Heart right ventricle (tissue), 16 donors: ENCODE data around the gene IFT88. TPM values are rescaled to one million over a fixed set of nuclear protein-coding genes. Genes with fewer than 3 reads are reported as not detected.

Source experiments
- ATAC-seq, 8 donors: fragments of 200-7000 bp; cut with Tn5 transposase; one replicate each; pipeline ENCODE4 v1.9.1; 2020; ENCODE audit warnings: mild to moderate bottlenecking in 8 of 8, moderate library complexity in 8 of 8, moderate number of reproducible peaks in 1 of 8
- DNase-seq, 2 donors: peaks; one replicate each; pipeline ENCODE4 v3.0.0-alpha.2; 2020
- H3K27ac ChIP-seq, 10 donors: fragments of 200-600 bp; sonication (generic) in 2 of 10; one replicate each; pipeline versions ENCODE4 v1.5.0 to v1.8.0; 2020 to 2022; ENCODE audit warnings: mild to moderate bottlenecking in 3 of 10
- H3K27me3 ChIP-seq, 7 donors: fragments of 200-600 bp; one replicate each; pipeline ENCODE4 v1.8.0; 2021 to 2022; ENCODE audit warnings: mild to moderate bottlenecking in 2 of 7
- H3K36me3 ChIP-seq, 9 donors: fragments of 200-600 bp; sonication (generic) in 1 of 9; one replicate each; pipeline versions ENCODE4 v1.5.0 to v1.8.0; 2020 to 2022; ENCODE audit warnings: mild to moderate bottlenecking in 2 of 9
- H3K4me1 ChIP-seq, 9 donors: fragments of 200-600 bp; sonication (generic) in 1 of 9; one replicate each; pipeline versions ENCODE4 v1.5.0 to v1.8.0; 2020 to 2022; ENCODE audit warnings: mild to moderate bottlenecking in 4 of 9
- H3K4me3 ChIP-seq, 10 donors: fragments of 200-600 bp; sonication (generic) in 2 of 10; one replicate each; pipeline versions ENCODE4 v1.5.0 to v1.8.0; 2020 to 2022; ENCODE audit warnings: mild to moderate bottlenecking in 7 of 10, moderate library complexity in 2 of 10
- H3K9me3 ChIP-seq, 11 donors: fragments of 200-600 bp in 10 of 11; sonication (generic) in 2 of 11; one replicate each; pipeline versions ENCODE4 v1.5.0 to v1.8.0; 2013 to 2022; ENCODE audit warnings: mild to moderate bottlenecking in 2 of 11, control low read depth in 1 of 11, moderate library complexity in 1 of 11
- CTCF ChIP-seq, 9 donors: fragments of 200-600 bp; sonication (generic) in 2 of 9; IDR thresholded peaks; one replicate each; pipeline versions ENCODE4 v1.5.0 to v1.8.0; 2021 to 2022; ENCODE audit warnings: antibody characterized with exemption in 9 of 9, mild to moderate bottlenecking in 5 of 9, moderate library complexity in 1 of 9
- WGBS, 2 donors: extraction: QIAGEN DNeasy Blood & Tissue Kit; methylation state at CpG; one replicate each; pipeline ENCODE4 v1.1.7; 2013; ENCODE audit warnings: inconsistent platforms in 1 of 2; 5-methylcytosine and 5-hydroxymethylcytosine counted together
- intact Hi-C, 10 donors: fragments of 100-400 bp; cut with DNase I; formaldehyde crosslinking; loops; one replicate each; pipeline versions ENCODE4 v1.11.1 to v1.14.2; 2022
- polyA plus RNA-seq, 2 donors: library from polyadenylated mRNA; stranded (reverse); fragments of 200-250 nt; gene quantifications; one replicate each; pipeline ENCODE4 v1.2.3, GENCODE V29; 2013
- total RNA-seq, 10 donors: library from RNA; stranded (reverse); fragmentation: NEBNext Ultra II Directional in 3 of 10; extraction: Animal tissue kit (Norgen Biotek cat#: 25700) in 3 of 10; gene quantifications; one replicate each; pipeline versions ENCODE4 v1.2.1 to v1.2.4, GENCODE V29; 2021 to 2023
- donor health status: Arrhythmogenic right ventricular cardiomyopathy.
- donor health status: ischemic (EF 13 %, LVEDD 7.1; RV severe dilation, severe dysfunction).
- donor health status: healthy with polysubstance abuse.
- donor health status: DM: no; HTN: yes; CAD: no.
- donor health status: DM: no; HTN: no; CAD: no.
- donor health status: ischemic (EF 25% LVEDD 6.9; RV normal size, moderate dysfunction).
- donor health status: ischemic (EF 25% LVEDD 5.7; RV mildly dilated, moderate dysfunction).
- donor health status: healthy.
- donor health status: DM: yes; HTN: yes; CAD: no.
- donor health status: Ischemic cardiomyopathy.
- donor health status: ischemic (EF 35%, LVEDD 5.7; RV mildly dilated, moderate dysfunction).
- donor health status: nonischemic (EF 11% LVEDD 7.7; RV severe dilation, severe dysfunction).
- donor health status: DM: yes; HTN: yes; CAD: no.
- donor health status: PGD.
- donor health status: ischemic (EF 29% LVEDD 5.4; RV normal size, mild dysfunction).
- donor health status: nonischemic (EF 23%, LVEDD 6.1; RV moderate dilation, normal function).

The IFT88 gene
- total and polyA plus RNA-seq, 12 donors, result 5.9 to 13.6 (median 7.3) TPM

DNA sequence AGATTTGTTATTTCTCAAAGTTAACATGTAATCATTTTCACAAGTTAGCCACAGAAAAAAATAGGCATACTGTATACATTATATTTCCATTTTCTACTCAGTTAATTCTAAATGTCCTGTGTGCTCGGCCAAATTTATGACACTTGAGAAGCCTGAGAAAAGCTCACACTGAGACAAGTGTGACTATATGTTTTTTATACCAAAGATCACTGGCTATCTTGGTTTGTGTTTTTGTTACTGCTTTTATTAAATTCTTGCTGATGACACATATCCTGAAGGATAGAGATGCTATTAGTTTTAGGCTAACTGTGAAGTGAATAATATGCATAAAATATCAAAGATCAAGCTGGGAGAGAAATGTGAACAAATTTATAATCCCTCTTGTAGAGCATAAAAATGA is 87.2 kb downstream of the IFT88 start:
- WGBS, 2 donors, result 90 to 98% methylated on average over 1 of the region's 1 CpG
- intact Hi-C loops, result no loop called here
- no peaks in the 10 kb centered on the region for H3K9me3 ChIP-seq
- H3K4me1 ChIP-seq, result no peaks in the 10 kb centered on the region
- H3K27me3 ChIP-seq, result no peaks in the 10 kb centered on the region
- H3K4me3 ChIP-seq, result no peak overlapping the region
- TF ChIP-seq CTCF (IDR thresholded peaks at IDR 0.05), result no peak
- peaks cover 0 to 30% (median 6%) of the 10 kb centered on the region in 9 donors for H3K36me3 ChIP-seq
- no peak for ATAC-seq
- no peak for DNase-seq
- H3K27ac ChIP-seq, result no peak overlapping the region

DNA sequence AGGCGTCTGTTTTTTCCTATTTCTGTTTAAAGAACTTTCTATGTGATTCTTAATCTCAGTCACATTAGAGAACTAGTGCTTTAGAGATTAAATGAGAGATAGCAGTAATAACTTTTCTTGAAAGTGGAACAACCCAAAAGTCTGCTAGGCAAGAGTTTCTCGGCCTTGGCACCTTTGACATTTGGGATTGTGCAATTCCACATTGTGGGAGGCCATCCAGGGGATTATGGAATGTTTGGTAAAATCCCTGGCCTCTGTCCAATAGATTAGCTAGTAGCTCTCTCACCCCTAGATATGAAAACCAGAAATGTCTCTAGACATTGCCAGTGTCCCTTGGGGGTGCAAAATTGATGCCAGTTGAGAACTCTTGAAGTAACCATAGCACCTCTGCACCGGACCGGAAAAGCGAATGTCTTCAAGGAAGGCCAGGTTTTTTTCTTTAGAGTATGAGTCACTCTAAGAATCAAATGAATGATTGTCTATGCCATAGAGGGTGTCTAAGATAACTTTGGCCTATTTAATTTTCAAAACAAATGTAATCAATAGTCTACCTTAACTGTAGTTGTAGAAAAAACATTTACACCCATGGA is 91.6 kb downstream of the IFT88 start:
- TF ChIP-seq CTCF (IDR thresholded peaks at IDR 0.05), result no peak
- DNase-seq, result no peak
- peaks cover 0 to 52% (median 10%) of the 10 kb centered on the region in 9 donors for H3K36me3 ChIP-seq
- H3K4me3 ChIP-seq, result no peak overlapping the region
- H3K27ac ChIP-seq, result no peak overlapping the region
- no peak for ATAC-seq
- no peaks in the 10 kb centered on the region for H3K4me1 ChIP-seq
- H3K27me3 ChIP-seq, result no peaks in the 10 kb centered on the region
- intact Hi-C loops, result no loop called here
- no peaks in the 10 kb centered on the region for H3K9me3 ChIP-seq
- WGBS, 2 donors, result 82 to 88% methylated on average over 5 of the region's 5 CpGs

- H3K9me3 ChIP-seq, result no peaks in the 10 kb centered on the region
- no peak for DNase-seq
- no peak for ATAC-seq
- H3K27me3 ChIP-seq, result no peaks in the 10 kb centered on the region
- H3K27ac ChIP-seq, result no peak overlapping the region
- intact Hi-C loops, result no loop called here
- no peak overlapping the region for H3K4me3 ChIP-seq
- TF ChIP-seq CTCF (IDR thresholded peaks at IDR 0.05), result no peak
- H3K36me3 ChIP-seq, result peaks cover 0 to 51% (median 7%) of the 10 kb centered on the region in 9 donors
- H3K4me1 ChIP-seq, result no peaks in the 10 kb centered on the region
Observed at GRCh38 chr13:20664351-20664750, 97.4 kb downstream of the IFT88 start.

DNA sequence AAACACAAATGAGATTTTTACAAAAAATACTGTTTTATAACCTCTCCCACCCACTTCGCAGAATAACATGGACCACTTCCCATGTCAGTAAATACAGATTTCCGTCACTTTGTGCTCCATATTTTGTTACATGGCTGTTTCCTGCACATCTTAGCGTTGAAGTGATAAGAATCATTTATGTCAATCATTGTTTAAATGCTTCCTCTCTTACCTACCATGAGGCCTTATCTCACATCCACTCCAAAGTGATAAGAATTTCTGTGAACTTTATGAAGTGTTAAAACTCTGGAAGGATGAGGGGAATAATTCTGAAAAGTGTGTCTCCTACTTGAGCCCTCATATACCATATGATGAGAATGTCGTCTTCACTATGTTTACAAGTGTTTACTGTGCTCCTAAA is 100.0 kb downstream of the IFT88 start:
- TF ChIP-seq CTCF (IDR thresholded peaks at IDR 0.05), result no peak
- ATAC-seq (no peak), DNase-seq (no peak)
- Histone ChIP-seq H3K4me3 (no peak overlapping the region), H3K4me1 (no peaks in the 10 kb centered on the region), H3K27ac (no peak overlapping the region), H3K27me3 (no peaks in the 10 kb centered on the region), H3K9me3 (no peaks in the 10 kb centered on the region), H3K36me3 (peaks cover 0 to 57% (median 7%) of the 10 kb centered on the region in 9 donors)
- WGBS, 2 donors, result 82 to 87% methylated on average over 4 of the region's 4 CpGs
- intact Hi-C loops, result no loop called here
